Middle frontal gyrus (tissue), 1 donor: ENCODE measurements around the gene FBXO22.

Source experiments
- DNase-seq: peaks from one replicate; pipeline ENCODE4 v3.0.0-alpha.2; 2015; ENCODE audit warnings: low spot score; ENCODE audit errors: extremely low spot score

FBXO22 gene

GRCh38 chr15:75918135-75918534 lies 14.5 kb downstream of the FBXO22 start:
- DNase-seq: no peak

GRCh38 chr15:75920079-75920478 lies 16.4 kb downstream of the FBXO22 start:
- DNase-seq: no peak

DNA sequence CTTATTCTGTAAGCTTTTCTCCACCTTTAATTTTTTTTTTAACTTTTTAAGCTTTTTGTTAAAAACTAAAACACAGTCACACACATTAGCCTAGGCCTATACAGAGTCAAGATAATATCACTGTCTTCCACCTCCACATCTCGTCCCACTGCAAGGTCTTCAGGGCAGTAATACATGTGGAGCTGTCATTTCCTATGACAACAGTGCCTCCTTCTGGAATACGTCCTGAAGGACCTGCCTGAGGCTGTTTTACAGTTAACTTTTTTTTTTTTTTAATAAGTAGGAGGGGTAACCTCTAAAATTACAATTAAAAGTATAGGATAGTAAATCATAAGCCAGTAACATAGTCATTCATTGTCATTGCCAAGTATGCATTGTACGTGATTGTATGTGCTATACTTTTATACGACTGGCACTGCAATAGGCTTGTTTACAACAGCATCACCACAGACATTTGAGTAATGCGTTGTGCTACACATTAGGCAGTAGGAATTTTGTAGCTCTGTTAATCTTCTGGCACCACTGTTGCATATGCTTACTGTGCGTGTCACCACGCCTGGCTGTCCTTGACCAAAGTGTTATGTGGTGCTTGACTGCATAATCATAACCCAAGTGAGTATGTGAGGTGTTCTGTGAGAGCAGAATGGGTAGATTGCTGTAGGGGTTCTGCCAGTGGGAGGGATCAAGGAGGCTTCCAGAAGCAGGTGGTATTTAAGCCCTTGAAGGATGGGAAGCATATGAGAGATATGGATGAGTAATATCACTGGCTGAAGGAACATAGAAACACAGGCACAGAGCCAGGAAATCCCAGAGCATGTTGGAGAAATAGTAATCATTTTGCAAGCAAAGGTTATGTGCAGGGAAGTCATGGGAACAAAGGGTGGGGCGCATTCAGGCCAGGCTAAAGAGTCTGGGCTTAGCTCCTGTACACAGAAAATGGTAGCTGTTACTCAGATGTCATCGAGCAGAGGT lies 18.3 kb downstream of the FBXO22 start:
- DNase-seq: no peak

DNA sequence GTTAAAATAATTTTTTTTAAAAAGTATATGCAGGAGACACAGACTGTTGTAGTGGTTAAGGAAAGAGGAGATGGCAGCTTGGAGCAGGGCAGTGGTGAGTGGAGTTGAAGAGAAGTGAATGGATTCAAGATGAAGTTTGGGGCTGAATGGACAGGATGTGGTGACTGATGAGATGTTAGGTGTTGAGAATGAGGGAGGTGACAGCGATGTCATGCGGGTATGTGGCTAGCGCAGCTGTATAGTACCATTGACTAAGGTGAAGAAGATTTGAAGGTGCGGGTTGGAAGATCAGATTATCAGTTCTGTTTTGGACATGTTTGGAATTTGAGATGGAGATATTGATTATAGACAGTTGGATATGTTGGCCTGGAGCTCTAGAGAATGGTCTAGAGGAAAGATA lies 20.1 kb downstream of the FBXO22 start:
- DNase-seq: no peak

DNA sequence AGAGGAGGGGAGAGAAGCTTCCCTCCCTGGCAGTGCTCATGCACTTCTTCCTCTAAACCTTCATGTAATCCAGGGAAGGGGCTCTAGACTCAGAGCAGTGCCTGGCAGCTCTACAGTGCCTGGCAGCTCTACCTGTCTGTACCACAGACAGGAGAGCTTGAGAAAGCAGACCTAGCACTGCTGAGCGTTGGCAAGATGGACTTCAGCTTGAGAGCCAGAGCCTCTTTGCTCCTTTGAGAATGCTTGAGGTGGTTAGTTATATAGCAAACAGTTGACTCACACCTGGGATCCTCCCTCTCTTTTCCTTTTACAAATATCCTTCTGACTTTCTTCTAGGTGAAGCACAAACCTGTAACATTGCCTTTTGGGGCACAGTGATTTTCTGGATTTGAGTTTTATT lies 20.9 kb downstream of the FBXO22 start:
- no peak for DNase-seq

- no peak for DNase-seq
Measured at GRCh38 chr15:75925440-75925839, 21.8 kb downstream of the FBXO22 start.

GRCh38 chr15:75926931-75927330 lies 23.3 kb downstream of the FBXO22 start:
- DNase-seq: no peak

GRCh38 chr15:75927601-75928000 lies 23.9 kb downstream of the FBXO22 start:
- no peak for DNase-seq

- DNase-seq: no peak
Measured at GRCh38 chr15:75928680-75929608, 25.3 kb downstream of the FBXO22 start.

DNA sequence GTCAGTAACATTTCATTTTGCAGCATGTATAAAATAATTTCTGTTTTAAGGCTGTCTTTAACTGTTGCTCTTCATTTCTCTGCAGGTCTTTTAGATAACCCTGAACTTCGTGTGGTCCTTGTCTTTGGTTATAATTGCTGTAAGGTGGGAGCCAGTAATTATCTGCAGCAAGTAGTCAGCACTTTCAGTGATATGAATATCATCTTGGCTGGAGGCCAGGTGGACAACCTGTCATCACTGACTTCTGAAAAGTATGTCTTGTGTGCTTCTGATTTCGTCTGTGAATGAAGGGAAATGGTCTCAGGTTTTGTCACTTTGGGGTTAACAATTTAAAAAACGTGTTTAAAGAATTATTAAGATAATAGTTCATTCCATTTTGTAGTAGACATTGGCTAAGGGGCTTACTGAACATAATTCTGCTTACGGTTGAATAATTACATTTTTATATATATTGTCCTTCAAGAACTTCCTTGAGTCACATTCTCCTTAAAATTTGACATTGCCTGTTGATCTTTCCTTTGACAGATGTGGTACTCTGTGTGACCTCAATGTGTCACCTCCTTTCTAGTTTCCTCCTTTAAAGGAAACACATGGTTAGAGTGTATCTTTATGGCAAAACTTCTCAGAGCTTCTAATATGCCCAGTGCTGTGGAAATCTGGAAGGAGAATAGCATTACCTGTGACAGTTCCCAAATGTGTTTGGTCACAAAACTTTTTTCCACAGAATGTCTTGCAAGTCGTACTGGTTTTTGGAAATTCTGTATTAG lies 26.3 kb downstream of the FBXO22 start:
- DNase-seq: no peak

- DNase-seq: no peak
Measured at GRCh38 chr15:75930866-75931265, 27.2 kb downstream of the FBXO22 start.

DNA sequence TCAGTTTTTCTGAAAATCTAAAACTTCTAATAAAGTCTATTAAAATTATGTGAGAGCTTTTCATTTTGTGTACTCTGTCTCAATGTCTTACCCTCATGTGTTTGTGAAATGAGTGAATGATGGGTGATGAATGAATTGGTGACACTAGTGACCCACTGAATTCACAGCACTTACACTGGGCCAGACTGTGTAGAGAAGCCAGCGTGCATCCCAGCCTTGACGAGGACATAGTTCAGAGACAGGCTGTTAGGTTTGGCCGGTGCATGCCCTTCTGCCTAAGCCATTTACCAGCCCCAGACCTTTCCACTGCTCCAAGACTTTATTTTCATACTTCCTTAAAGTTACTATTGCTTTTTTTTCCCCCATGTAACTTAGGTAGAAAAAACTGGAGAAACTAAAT lies 38.8 kb downstream of the FBXO22 start:
- DNase-seq: no peak

- DNase-seq: no peak
Measured at GRCh38 chr15:75943246-75943645, 39.6 kb downstream of the FBXO22 start.

DNA sequence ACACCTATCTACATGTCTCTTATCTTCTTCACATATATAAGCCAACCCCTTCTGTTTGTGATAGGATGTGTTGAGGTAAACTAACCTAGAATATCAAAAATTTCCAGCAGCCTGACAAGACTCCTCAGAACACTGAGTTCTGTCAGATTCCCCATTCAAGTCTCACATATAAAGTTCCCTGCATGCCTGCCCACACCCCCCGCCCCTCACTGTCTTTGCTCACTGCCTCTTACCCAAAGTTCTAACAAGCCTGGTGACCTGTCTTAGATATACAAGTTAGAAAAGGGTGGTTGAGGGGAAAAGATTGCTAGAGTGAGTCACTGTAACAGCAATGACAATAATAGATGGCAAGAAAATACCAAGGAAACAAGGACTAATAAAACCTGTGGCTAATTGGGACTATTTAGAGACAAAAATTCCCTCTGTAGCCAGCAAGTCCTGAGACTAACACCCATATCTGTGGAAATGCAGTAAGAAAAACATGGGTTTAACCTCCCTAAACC lies 40.1 kb downstream of the FBXO22 start:
- no peak for DNase-seq

DNA sequence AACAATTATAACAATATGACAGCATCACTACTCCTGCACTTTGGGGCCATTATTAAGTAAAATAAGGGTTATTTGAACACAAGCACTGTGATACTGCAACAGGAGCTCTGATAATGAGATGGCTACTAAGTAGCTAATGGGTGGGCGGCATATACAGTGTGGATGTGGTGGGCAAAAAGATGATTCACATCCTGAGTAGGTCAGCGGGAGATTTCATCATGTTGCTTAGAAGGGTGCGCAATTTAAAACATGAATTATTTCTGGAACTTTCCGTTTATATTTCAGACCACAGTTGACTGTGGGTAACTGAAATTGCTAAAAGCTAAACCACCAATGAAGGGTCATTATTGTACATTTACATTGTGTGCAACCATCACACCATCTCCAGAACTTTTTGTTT lies 42.3 kb downstream of the FBXO22 start:
- no peak for DNase-seq

- DNase-seq: no peak
Measured at GRCh38 chr15:75947092-75947491, 43.4 kb downstream of the FBXO22 start.

- no peak for DNase-seq
Measured at GRCh38 chr15:75948761-75949296, 45.2 kb downstream of the FBXO22 start.

DNA sequence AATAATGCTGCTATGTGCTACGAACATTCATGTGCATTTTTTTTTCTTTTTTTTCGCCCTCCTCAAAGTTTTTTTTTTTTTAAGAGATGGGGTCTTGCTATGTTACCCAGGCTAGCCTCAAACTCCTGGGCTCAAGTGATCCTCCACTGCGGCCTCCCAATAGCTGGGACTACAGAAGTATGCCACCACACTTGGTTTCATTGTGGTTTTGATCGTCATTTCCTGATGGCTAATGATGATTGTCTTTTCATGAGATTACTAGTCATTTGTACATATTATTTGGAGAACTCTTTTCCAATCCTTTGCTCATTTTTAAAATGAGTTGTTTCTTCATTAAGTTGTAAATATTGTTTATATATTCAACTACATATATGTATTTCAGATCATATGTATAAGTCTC lies 48.8 kb downstream of the FBXO22 start:
- no peak for DNase-seq

DNA sequence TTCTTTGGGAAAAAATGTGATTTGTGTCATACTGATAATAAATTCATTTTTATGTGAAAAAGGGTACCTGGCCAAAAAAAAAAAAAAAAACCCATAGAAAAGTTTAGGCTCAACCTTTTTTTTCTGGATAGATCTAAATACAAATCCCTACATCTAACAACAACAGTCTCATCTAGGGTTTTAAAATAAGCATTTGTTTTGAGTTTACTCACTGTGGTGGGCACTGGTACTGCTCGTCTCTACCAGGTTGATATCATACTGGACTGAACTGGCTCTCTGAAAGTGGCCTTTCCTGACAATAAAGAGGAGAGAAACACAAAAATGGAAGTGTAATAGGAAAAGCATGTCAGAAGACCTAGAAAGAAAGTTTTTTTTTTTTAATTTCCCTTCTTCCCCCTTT lies 52.0 kb downstream of the FBXO22 start:
- DNase-seq: no peak

DNA sequence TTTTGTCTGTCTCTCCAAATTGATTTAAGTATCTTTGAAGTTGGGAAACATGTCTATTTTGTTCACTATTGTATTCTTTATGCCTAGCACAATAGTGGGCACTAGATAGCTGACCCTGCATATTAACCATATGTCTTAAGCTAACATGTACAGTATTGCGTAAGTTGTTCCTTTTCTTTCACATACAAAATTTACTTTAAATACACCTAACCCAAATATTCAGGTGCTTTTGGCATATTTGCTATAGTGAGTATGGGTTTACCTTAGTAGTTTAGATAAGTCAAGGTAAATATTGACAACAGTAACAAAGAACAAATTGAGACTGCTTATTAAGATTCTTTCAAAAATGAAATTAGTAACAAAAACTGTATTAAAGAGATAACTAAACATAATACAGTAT lies 57.7 kb downstream of the FBXO22 start:
- DNase-seq: no peak

DNA sequence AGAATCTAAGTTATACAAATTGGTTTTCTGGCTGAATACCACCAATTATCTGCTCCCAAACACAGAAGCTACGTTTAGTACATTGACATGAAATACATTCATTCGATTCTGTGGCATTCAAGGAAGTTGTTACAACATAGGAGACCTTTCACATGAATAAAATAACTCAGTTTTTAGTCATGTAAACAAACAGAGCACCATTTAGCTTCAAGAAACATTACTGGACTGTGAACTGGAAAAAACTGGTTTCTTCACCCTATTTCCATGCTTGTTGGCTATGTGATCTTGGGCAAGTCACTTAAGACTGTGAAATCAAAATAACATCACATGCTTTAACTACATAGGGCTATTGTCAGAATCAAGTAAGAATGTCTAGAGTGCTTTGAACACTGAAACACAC lies 62.4 kb downstream of the FBXO22 start:
- DNase-seq: no peak
